PC-3 (cell line): ENCODE data around the gene IL1RN. TPM values are rescaled to one million over a fixed set of nuclear protein-coding genes. Genes with fewer than 3 reads are reported as not detected.

Experiments used
- ATAC-seq: fragments of 200-7000 bp; cut with Tn5 transposase; 2 replicates; pipeline ENCODE4 v1.9.1; 2020; ENCODE audit warnings: mild to moderate bottlenecking, moderate library complexity
- BruUV-seq: library from RNA; stranded (reverse); fragments of 400-500 nt; replicated peaks from 2 replicates; lab custom pipeline; 2021; lab: Mats Ljungman, UMichigan
- CTCF ChIA-PET: fragments of 300-600 bp; sonication (Branson Sonifier 250); formaldehyde crosslinking; loops from one replicate; lab custom pipeline; 2022; ENCODE audit warnings: antibody characterized with exemption; lab: Charles Lee
- POLR2A ChIA-PET: fragments of 300-600 bp; sonication (Branson Sonifier 250); formaldehyde crosslinking; loops from one replicate; lab custom pipeline; 2022; ENCODE audit warnings: antibody characterized with exemption; ENCODE audit not compliant: unreplicated experiment; lab: Charles Lee
- DNase-seq: peaks from one replicate; pipeline ENCODE4 v3.0.0-alpha.2; 2015
- H2AFZ ChIP-seq: fragments of 300-600 bp; sonication (generic); 2 replicates; pipeline ENCODE4 v1.6.0; 2016; ENCODE audit warnings: antibody characterized with exemption, low read length
- H3F3A ChIP-seq: fragments of 300-600 bp; sonication (generic); one replicate; pipeline ENCODE4 v1.6.0; 2017; ENCODE audit warnings: antibody characterized with exemption, low read length, control low read depth, mild to moderate bottlenecking; ENCODE audit not compliant: unreplicated experiment
- H3K27ac ChIP-seq: fragments of 300-600 bp; sonication (generic); 2 replicates; pipeline ENCODE4 v1.5.1; 2016; ENCODE audit warnings: mild to moderate bottlenecking, low read length
- H3K27me3 ChIP-seq: fragments of 300-600 bp; sonication (generic); 2 replicates; pipeline ENCODE4 v1.6.1; 2016; ENCODE audit warnings: low read length, mixed read lengths
- H3K36me3 ChIP-seq: fragments of 300-600 bp; sonication (generic); 2 replicates; pipeline ENCODE4 v1.6.1; 2016; ENCODE audit warnings: low read depth, mixed run types, low read length, mixed read lengths
- H3K4me1 ChIP-seq: fragments of 300-600 bp; sonication (generic); 2 replicates; pipeline ENCODE4 v1.5.1; 2016; ENCODE audit warnings: low read length; ENCODE audit not compliant: insufficient read depth
- H3K4me2 ChIP-seq: fragments of 300-600 bp; sonication (generic); 2 replicates; pipeline ENCODE4 v1.6.0; 2016; ENCODE audit warnings: low read length
- H3K4me3 ChIP-seq: fragments of 300-600 bp; sonication (generic); 2 replicates; pipeline ENCODE4 v1.5.1; 2016; ENCODE audit warnings: mild to moderate bottlenecking, low read length, mixed read lengths
- H3K79me2 ChIP-seq: fragments of 300-600 bp; sonication (generic); 2 replicates; pipeline ENCODE4 v1.6.1; 2017; ENCODE audit warnings: low read length, mixed read lengths
- H3K9ac ChIP-seq: fragments of 300-600 bp; sonication (generic); 2 replicates; pipeline ENCODE4 v1.6.0; 2016; ENCODE audit warnings: mild to moderate bottlenecking, low read length
- H3K9me2 ChIP-seq: fragments of 300-600 bp; sonication (generic); replicated peaks from 2 replicates; pipeline ENCODE4 v1.6.1; 2016; ENCODE audit warnings: mixed run types, low read length, mixed read lengths
- H3K9me3 ChIP-seq: fragments of 300-600 bp; sonication (generic); 2 replicates; pipeline ENCODE4 v1.6.1; 2016; ENCODE audit warnings: low read length, mixed read lengths
- H4K20me1 ChIP-seq: fragments of 300-600 bp; sonication (generic); 2 replicates; pipeline ENCODE4 v1.6.1; 2016; ENCODE audit warnings: low read length, mixed read lengths
- CTCF ChIP-seq: fragments of 300-600 bp; sonication (generic); conservative IDR thresholded peaks from 2 replicates; pipeline ENCODE4 v1.5.1; 2017; ENCODE audit warnings: antibody characterized with exemption, low read depth, mild to moderate bottlenecking, low read length
- EZH2 ChIP-seq: fragments of 300-600 bp; sonication (generic); IDR thresholded peaks from one replicate; pipeline ENCODE4 v1.6.1; 2017; ENCODE audit warnings: antibody characterized with exemption, mild to moderate bottlenecking, low read length; ENCODE audit not compliant: unreplicated experiment
- EZH2phosphoT487 ChIP-seq: fragments of 300-600 bp; sonication (generic); IDR thresholded peaks from 2 replicates; pipeline ENCODE4 v1.6.1; 2018; ENCODE audit warnings: mild to moderate bottlenecking, antibody characterized with exemption, low read length, borderline replicate concordance
- intact Hi-C: fragments of 100-400 bp; cut with micrococcal nuclease; formaldehyde crosslinking; loops from 2 replicates; pipeline ENCODE4 v1.9.0; 2023
- total RNA-seq: library from RNA; depleted of rRNA; stranded (reverse); fragments of >200 nt; gene quantifications from 2 replicates; pipeline ENCODE4 v1.2.3, GENCODE V29; 2014

The IL1RN gene
- total RNA-seq, 1 experiment from 2014 or later: 1.3 TPM

GRCh38 chr2:113112871-113113270 is 14.5 kb upstream of the IL1RN start:
- no peaks in the 10 kb centered on the region for H3K27me3 ChIP-seq
- TF ChIP-seq EZH2 (no peak), EZH2phosphoT487 (no peak), CTCF (no peak)
- no peaks in the 10 kb centered on the region for H3K36me3 ChIP-seq
- peaks cover 25% of the 10 kb centered on the region for H3K4me1 ChIP-seq
- H3F3A ChIP-seq: no peaks in the 10 kb centered on the region
- no peak overlapping the region for H3K4me3 ChIP-seq
- POLR2A ChIA-PET: no interaction called here
- no peak for DNase-seq
- no peak overlapping the region for H2AFZ ChIP-seq
- H3K9me3 ChIP-seq: no peaks in the 10 kb centered on the region
- H4K20me1 ChIP-seq: no peaks in the 10 kb centered on the region
- CTCF ChIA-PET: no interaction called here
- intact Hi-C loops: no loop called here
- BruUV-seq: no TSS peak
- no peak overlapping the region for H3K9ac ChIP-seq
- ATAC-seq: no peak
- no peaks in the 10 kb centered on the region for H3K9me2 ChIP-seq
- no peak overlapping the region for H3K27ac ChIP-seq
- H3K4me2 ChIP-seq: no peak overlapping the region
- no peaks in the 10 kb centered on the region for H3K79me2 ChIP-seq

- H4K20me1 ChIP-seq: no peaks in the 10 kb centered on the region
- H3K36me3 ChIP-seq: no peaks in the 10 kb centered on the region
- ChIA-PET CTCF (no interaction called here), POLR2A (no interaction called here)
- TF ChIP-seq EZH2phosphoT487 (no peak), EZH2 (no peak), CTCF (no peak)
- H3K4me1 ChIP-seq: peaks cover 34% of the 10 kb centered on the region
- DNase-seq (no peak), ATAC-seq (no peak)
- no peak overlapping the region for H2AFZ ChIP-seq
- H3K4me3 ChIP-seq: no peak overlapping the region
- H3K9ac ChIP-seq: no peak overlapping the region
- intact Hi-C loops: no loop called here
- H3K79me2 ChIP-seq: no peaks in the 10 kb centered on the region
- H3F3A ChIP-seq: no peaks in the 10 kb centered on the region
- H3K9me2 ChIP-seq: no peaks in the 10 kb centered on the region
- H3K4me2 ChIP-seq: no peak overlapping the region
- H3K27me3 ChIP-seq: no peaks in the 10 kb centered on the region
- no TSS peak for BruUV-seq
- H3K9me3 ChIP-seq: no peaks in the 10 kb centered on the region
- no peak overlapping the region for H3K27ac ChIP-seq
Observed at GRCh38 chr2:113113807-113114206, 13.6 kb upstream of the IL1RN start.

- H3K4me1 ChIP-seq: peaks cover 34% of the 10 kb centered on the region
- no peak overlapping the region for H3K4me3 ChIP-seq
- ChIA-PET CTCF (no interaction called here), POLR2A (no interaction called here)
- no peaks in the 10 kb centered on the region for H3F3A ChIP-seq
- H3K9me3 ChIP-seq: no peaks in the 10 kb centered on the region
- H3K36me3 ChIP-seq: no peaks in the 10 kb centered on the region
- TF ChIP-seq EZH2 (no peak), EZH2phosphoT487 (no peak), CTCF (no peak)
- H3K9me2 ChIP-seq: no peaks in the 10 kb centered on the region
- H3K27ac ChIP-seq: no peak overlapping the region
- H4K20me1 ChIP-seq: no peaks in the 10 kb centered on the region
- no TSS peak for BruUV-seq
- DNase-seq (no peak), ATAC-seq (no peak)
- H3K79me2 ChIP-seq: no peaks in the 10 kb centered on the region
- intact Hi-C loops: no loop called here
- H3K4me2 ChIP-seq: no peak overlapping the region
- H3K27me3 ChIP-seq: no peaks in the 10 kb centered on the region
- no peak overlapping the region for H2AFZ ChIP-seq
- no peak overlapping the region for H3K9ac ChIP-seq
Observed at GRCh38 chr2:113114224-113114945, 13.0 kb upstream of the IL1RN start.
